Measurements from ENCODE around the gene JMY.
A peak's percentile ranks its signal among the peaks of the same experiment; 100 is the strongest.

JMY gene

DNA sequence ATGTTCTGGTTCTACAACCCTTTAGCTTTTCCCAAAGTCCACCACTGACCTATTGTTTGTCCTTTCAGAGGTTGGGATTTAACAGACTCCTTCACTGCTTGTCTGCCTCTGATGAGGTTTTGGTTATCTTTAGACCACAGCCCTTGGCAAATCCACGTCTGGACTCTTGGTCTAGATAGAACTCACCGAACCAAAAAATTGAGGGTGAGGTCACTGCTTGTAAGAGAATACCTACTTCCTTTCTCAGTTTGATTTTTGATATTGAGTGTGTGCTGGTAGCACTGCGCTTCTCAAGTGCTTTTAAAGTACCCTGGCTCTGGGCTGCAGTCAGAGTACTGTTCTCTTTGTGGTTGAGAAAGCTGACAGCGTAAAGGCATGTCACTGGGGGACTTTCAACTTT, 61.7 kb downstream of the JMY start:
- DNase-seq (ENCODE audit: low read depth): no peak

DNA sequence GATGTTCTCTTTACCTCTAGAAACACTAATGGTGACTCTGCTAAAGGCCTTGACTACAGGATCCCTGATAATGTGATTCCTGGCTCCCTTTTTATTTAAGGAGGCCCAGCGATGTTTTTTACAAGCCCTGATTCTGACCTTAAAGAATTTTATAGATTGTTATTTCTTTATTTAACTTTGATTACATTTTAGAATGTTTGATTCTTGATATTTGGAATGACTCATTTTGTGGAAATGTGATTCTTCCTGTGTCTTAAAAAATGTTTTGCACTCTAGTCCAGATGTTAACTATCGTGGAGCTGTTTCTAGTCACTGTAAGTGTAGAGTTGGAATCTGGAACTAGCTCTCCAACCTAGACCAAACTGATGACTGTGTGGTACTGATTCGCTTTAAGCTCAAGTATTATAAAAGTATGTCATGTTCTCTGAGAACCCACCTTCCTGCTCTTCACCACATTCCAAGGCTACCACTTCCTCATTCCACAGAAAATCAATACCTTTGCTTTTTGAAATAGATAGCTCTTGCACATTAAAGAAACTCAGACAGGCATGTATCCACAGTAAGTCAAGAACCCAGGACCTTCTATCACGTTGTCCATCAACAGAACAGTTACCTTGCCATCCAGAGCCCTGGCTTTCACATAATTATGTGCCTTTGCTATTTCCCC, 65.2 kb downstream of the JMY start:
- peak; percentile 59 for DNase-seq (ENCODE audit: low read depth)

GRCh38 chr5:79302454-79302853, 66.5 kb downstream of the JMY start:
- DNase-seq (ENCODE audit: low read depth): no peak

DNA sequence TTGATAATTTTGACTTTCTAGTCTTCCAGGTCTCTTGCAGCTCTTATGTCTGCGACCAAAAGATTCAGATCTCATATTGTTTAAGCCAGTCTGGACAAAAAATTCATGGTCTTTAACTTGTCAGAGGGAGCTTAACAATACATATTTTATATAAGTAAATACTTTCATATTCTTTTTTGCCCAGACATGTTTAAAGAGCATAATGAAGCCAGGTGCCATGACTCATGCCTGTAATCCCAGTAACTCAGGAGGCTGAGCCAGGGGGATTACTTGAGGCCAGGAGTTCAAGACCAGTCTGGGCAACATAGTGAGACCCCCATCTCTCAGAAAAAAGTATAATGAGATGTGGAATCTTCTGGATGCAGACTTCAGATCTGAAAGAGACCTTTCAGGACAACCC, 69.8 kb downstream of the JMY start:
- no peak for DNase-seq (ENCODE audit: low read depth)

DNA sequence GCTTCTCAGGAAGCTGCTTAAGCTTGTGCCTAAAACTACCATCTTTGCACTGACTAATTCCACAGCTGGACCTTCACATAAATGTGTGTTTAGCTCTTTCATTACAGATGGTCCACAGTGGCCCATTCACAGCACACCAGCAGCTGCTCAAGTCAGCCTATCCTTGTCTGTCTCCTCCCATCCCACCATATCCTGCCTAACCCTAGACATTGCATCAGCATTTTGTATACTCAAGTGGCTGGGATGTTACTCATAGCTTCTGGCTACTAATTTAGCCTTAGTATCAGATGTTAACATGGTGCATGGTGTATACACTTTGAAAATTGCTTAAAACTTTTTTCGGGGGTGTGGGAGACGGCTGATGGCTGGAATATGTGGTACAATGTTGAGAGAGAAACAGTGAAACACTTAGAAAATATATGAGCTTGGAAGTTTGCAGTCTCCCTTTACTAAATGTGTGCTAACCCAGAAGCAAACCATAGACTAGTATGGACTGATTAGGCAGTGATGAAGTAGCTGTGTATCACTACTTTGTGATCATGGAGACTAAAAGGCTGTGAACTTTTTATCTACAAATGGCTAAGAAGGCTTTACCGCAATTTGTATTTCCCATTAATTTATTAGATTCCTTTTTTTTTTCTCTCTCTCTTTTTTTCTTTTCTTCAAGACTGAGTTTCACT, 83.1 kb downstream of the JMY start:
- DNase-seq (ENCODE audit: low read depth): peak; percentile 90

GRCh38 chr5:79329453-79329852, 93.5 kb downstream of the JMY start:
- DNase-seq (ENCODE audit: low read depth): no peak

DNA sequence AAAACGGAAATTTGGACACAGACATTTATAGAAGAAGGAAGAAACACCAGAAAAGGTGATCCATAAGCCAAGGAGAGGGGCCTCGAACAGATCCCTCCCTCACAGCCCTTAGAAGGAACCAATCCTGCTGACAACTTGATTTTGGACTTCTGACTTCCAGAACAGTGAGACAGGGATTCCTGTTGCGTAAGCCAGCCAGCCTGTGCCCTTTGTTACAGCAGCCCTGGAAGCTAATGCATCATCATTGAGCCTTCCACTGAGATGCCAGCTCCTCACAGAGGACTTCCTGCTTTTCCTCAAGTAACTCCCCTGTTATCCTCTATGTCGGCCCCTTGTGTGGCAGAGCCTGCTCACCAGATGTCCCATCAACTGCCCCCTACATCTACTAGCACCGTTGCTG, 94.1 kb downstream of the JMY start:
- peak; percentile 28 for DNase-seq (ENCODE audit: low read depth)

DNA sequence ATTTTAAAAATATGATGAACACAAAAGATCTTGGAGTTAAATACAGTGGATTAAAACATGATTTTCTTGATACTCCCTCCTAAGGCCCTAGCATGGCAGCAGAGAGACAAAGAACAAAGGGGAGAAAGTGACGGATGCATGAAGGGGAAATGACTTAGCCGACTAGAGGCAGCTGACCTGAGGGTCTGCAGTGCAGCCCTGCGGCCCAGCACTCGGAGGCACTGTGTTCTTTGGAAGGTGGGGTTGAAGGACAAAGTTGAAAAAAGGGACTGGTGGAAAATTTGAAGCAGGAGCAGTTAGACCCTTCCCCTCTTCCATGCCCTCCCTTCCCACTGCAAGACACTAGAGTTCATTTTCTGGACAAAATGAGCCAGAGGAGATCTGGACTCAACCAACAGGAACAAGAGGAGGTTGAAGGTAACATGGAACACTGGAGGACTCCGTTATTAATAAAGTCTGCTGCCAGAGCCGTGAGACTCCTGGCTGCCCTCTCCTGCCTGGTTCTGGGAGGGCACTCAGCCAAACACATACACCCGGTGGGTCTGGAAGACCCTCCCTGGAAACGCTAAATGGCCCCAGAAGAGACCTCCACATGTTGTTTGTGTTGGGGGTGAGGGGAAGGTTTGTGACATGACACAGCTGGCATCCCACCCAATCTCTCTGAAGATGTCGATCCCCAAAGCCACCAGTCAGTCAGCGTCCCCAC, 98.1 kb downstream of the JMY start:
- no peak for DNase-seq (ENCODE audit: low read depth)

DNA sequence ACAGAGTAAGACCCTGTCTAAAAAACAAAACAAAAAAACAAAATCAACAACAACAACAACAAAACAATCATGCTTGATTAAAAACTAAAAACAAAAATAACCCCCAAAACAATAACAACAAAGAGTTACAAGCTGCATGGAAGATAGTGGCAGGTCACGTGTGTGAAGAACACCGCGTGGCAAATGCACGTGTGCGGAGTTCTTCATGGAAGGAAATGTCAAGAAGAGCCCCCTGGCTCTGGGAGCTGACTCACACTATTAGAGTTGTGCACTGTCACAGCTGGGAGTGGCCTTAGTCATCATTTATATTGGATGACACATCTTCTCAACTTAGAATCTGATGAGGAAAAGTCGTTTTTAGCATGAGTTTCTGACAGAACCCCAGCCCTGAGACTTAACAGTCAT, 110.5 kb downstream of the JMY start:
- peak; percentile 84 for DNase-seq (ENCODE audit: low read depth)

DNA sequence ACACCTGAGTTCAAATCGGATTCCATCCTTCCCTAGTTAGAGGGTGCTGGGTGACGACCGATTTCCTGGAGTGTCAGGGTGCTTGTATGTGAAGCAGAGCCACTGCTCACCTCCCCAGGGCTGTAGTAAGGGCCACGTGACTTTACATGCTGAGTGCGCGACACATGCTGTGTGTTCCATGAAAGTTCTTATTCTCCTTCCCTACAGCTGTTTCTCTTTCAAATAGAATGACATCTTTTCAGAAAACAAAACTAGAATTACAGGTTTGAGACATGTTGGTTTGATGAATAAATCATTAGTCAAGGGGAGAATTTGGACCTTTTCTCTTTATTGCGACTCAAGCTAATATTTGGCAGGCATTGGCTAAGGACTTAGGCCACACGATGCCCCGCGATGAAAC, 113.1 kb downstream of the JMY start:
- no peak for DNase-seq (ENCODE audit: low read depth)

- DNase-seq (ENCODE audit: low read depth): no peak
Measured at GRCh38 chr5:79349881-79350280, 114.0 kb downstream of the JMY start.

- peak; percentile 21 for DNase-seq (ENCODE audit: low read depth)
Measured at GRCh38 chr5:79357398-79357797, 121.5 kb downstream of the JMY start.

All from EH (cell line).